IMR-90 (cell line): ENCODE measurements around the gene ANKRD2.
"Not testable (repeated sequence)": the region's sequence is repeated elsewhere in the genome, so short reads cannot be mapped to it uniquely, and the experiment has no call there.

ENCODE experiments used
- BHLHE40 ChIP-seq: fragments of 150-350 bp; IDR thresholded peaks from 2 replicates; pipeline ENCODE4 v1.6.1; 2016; ENCODE audit warnings: mild to moderate bottlenecking, low read depth, low read length
- CEBPB ChIP-seq: IDR thresholded peaks from 2 replicates; pipeline ENCODE4 v1.6.1; 2012; ENCODE audit warnings: low read depth, low read length, improper control_type of control experiment
- FOS ChIP-seq: fragments of 150-350 bp; IDR thresholded peaks from 2 replicates; pipeline ENCODE4 v1.6.1; 2016; ENCODE audit warnings: low read depth, low read length
- MAFK ChIP-seq: IDR thresholded peaks from 2 replicates; pipeline ENCODE4 v1.6.1; 2012; ENCODE audit warnings: low read depth, low read length, improper control_type of control experiment
- MAZ ChIP-seq: IDR thresholded peaks from 2 replicates; pipeline ENCODE4 v1.6.1; 2012; ENCODE audit warnings: low read depth, mild to moderate bottlenecking, low read length, improper control_type of control experiment, moderate library complexity, borderline replicate concordance
- MXI1 ChIP-seq: IDR thresholded peaks from 2 replicates; pipeline ENCODE4 v1.6.1; 2012; ENCODE audit warnings: low read depth, mild to moderate bottlenecking, low read length, moderate library complexity, borderline replicate concordance
- POLR2A ChIP-seq: IDR thresholded peaks from 2 replicates; pipeline ENCODE4 v1.6.1; 2012; ENCODE audit warnings: mild to moderate bottlenecking, low read depth, low read length
- RAD21 ChIP-seq: IDR thresholded peaks from 2 replicates; pipeline ENCODE4 v1.6.1; 2012; ENCODE audit warnings: low read length, improper control_type of control experiment
- RCOR1 ChIP-seq: IDR thresholded peaks from 2 replicates; pipeline ENCODE4 v1.6.1; 2012; ENCODE audit warnings: mild to moderate bottlenecking, low read length, improper control_type of control experiment; ENCODE audit not compliant: insufficient replicate concordance
- RFX5 ChIP-seq: IDR thresholded peaks from 2 replicates; pipeline ENCODE4 v1.8.0; 2012; ENCODE audit warnings: low read depth, mild to moderate bottlenecking, low read length, moderate library complexity
- SMC3 ChIP-seq: fragments of 150-350 bp; IDR thresholded peaks from 2 replicates; pipeline ENCODE4 v1.6.1; 2016; ENCODE audit warnings: low read depth, mild to moderate bottlenecking, antibody characterized with exemption, low read length, moderate library complexity
- TF ChIP-seq, protein P1 (sequence below): conservative IDR thresholded peaks from 2 replicates; pipeline ENCODE4 v1.5.1; 2012; ENCODE audit warnings: mild to moderate bottlenecking, low read depth, low read length, improper control_type of control experiment
- TF ChIP-seq, protein P2 (sequence below): fragments of 150-350 bp; IDR thresholded peaks from 2 replicates; pipeline ENCODE4 v1.6.1; 2017; ENCODE audit warnings: mild to moderate bottlenecking, antibody characterized with exemption, low read length, low read depth
- TF ChIP-seq, protein P3 (sequence below): fragments of 150-350 bp; IDR thresholded peaks from 2 replicates; pipeline ENCODE4 v1.6.1; 2016; ENCODE audit warnings: low read depth, mild to moderate bottlenecking, low read length, moderate library complexity, borderline replicate concordance

DNA sequence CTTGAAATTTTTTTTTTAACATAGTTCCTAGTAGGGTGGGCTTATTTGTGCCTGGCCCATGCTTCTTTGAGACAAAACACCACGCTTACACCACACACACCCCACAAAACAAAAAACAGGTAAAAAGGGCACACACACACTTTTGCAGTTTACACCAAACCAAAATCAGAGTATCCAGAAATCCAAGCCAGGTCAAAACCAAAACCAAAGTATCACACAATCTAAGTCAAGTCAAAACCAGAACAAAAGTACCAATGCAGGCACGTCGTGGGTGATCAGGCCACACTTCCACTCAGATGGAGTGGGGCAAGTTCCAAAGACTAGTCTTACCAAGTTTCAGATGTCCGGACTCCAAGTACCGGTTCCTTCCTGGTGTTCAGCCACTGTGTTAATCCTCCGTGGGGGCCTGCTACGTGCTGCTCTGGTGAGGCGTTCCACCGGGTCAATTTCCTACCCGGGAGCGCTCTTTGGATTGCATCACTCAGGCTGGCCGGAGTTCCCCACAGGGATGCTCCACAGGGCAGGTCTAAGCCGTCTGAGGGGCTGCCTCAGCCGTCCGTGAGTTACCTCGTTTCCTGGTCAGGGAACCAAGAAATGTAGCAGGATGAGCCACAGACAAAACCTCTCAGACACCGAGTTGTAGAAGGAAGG lies 11.7 kb upstream of the ANKRD2 start:
- TF ChIP-seq, protein P1, sequence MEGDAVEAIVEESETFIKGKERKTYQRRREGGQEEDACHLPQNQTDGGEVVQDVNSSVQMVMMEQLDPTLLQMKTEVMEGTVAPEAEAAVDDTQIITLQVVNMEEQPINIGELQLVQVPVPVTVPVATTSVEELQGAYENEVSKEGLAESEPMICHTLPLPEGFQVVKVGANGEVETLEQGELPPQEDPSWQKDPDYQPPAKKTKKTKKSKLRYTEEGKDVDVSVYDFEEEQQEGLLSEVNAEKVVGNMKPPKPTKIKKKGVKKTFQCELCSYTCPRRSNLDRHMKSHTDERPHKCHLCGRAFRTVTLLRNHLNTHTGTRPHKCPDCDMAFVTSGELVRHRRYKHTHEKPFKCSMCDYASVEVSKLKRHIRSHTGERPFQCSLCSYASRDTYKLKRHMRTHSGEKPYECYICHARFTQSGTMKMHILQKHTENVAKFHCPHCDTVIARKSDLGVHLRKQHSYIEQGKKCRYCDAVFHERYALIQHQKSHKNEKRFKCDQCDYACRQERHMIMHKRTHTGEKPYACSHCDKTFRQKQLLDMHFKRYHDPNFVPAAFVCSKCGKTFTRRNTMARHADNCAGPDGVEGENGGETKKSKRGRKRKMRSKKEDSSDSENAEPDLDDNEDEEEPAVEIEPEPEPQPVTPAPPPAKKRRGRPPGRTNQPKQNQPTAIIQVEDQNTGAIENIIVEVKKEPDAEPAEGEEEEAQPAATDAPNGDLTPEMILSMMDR: not testable (repeated sequence)
- not testable (repeated sequence) for TF ChIP-seq RAD21, POLR2A, BHLHE40, CEBPB, SMC3, RFX5, FOS, RCOR1, MXI1, MAFK, MAZ
- TF ChIP-seq, protein P2, sequence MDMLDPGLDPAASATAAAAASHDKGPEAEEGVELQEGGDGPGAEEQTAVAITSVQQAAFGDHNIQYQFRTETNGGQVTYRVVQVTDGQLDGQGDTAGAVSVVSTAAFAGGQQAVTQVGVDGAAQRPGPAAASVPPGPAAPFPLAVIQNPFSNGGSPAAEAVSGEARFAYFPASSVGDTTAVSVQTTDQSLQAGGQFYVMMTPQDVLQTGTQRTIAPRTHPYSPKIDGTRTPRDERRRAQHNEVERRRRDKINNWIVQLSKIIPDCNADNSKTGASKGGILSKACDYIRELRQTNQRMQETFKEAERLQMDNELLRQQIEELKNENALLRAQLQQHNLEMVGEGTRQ: not testable (repeated sequence)
- TF ChIP-seq, protein P3, sequence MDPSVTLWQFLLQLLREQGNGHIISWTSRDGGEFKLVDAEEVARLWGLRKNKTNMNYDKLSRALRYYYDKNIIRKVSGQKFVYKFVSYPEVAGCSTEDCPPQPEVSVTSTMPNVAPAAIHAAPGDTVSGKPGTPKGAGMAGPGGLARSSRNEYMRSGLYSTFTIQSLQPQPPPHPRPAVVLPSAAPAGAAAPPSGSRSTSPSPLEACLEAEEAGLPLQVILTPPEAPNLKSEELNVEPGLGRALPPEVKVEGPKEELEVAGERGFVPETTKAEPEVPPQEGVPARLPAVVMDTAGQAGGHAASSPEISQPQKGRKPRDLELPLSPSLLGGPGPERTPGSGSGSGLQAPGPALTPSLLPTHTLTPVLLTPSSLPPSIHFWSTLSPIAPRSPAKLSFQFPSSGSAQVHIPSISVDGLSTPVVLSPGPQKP: not testable (repeated sequence)
